Measurements from ENCODE around the gene GBA2.
A peak's percentile ranks its signal among the peaks of the same experiment; 100 is the strongest.

Gene GBA2

GRCh38 chr9:35690614-35691333 lies 58.3 kb downstream of the GBA2 start:
- Histone ChIP-seq H2AFZ (ENCODE audit: low read length) (peak overlapping the region; percentile 99), H3K4ac (ENCODE audit: low read length) (no peak overlapping the region), H3K36me3 (replicated peaks in 1 of 2; ENCODE audit: control insufficient read depth in 2 of 2, insufficient read depth in 2 of 2, low read length in 2 of 2) (peaks cover 3% of the 10 kb centered on the region in 2 donors), H3K4me2 (ENCODE audit: insufficient read depth, low read length, poor library complexity, severe bottlenecking) (peak overlapping the region; percentile 88), H2BK120ac (ENCODE audit: low read depth, low read length) (peak overlapping the region; percentile 96), H2AK5ac (ENCODE audit: low read depth, low read length) (peak overlapping the region; percentile 56), H3K9me3 (replicated peaks in 1 of 2; ENCODE audit: control insufficient read depth in 2 of 2, insufficient read depth in 1 of 2, low read depth in 1 of 2, low read length in 2 of 2) (no peaks in the 10 kb centered on the region), H3K14ac (ENCODE audit: low read length) (peak overlapping the region; percentile 47), H3K79me1 (ENCODE audit: low read depth, low read length) (peaks cover 6% of the 10 kb centered on the region), H2BK12ac (ENCODE audit: low read length) (no peak overlapping the region), H2BK15ac (ENCODE audit: low read length) (peak overlapping the region; percentile 62), H3K18ac (ENCODE audit: low read length) (peak overlapping the region; percentile 99), H4K91ac (ENCODE audit: low read depth, low read length, poor library complexity) (peak overlapping the region; percentile 43), H3K23ac (ENCODE audit: low read depth, low read length, poor library complexity) (peak overlapping the region; percentile 81), H3K27ac (replicated peaks; ENCODE audit: low read length) (peak overlapping the region; percentile 59), H3K4me1 (ENCODE audit: control insufficient read depth in 2 of 2, insufficient read depth in 1 of 2, low read depth in 1 of 2, low read length in 2 of 2) (peaks cover 12 to 21% of the 10 kb centered on the region in 2 donors), H2BK5ac (ENCODE audit: low read length) (peak overlapping the region; percentile 48), H4K8ac (ENCODE audit: low read depth, low read length) (peak overlapping the region; percentile 74), H3K4me3 (ENCODE audit: low read length in 2 of 2) (peak overlapping the region; percentile 51 to 86), H3K9ac (ENCODE audit: low read depth, low read length, poor library complexity) (peak overlapping the region; percentile 95), H3K27me3 (ENCODE audit: control insufficient read depth in 3 of 3, insufficient read depth in 3 of 3, low read depth in 1 of 3, low read length in 3 of 3) (no peaks in the 10 kb centered on the region)
- DNase-seq (ENCODE audit: low spot score): peak; percentile 30
- WGBS, 2 donors (ENCODE audit: extremely low coverage in 2 of 2, insufficient read length in 2 of 2, insufficient replicate concordance in 1 of 2): no CpG with 5 or more reads among the region's 61 CpGs

- peaks cover 6% of the 10 kb centered on the region for H3K79me1 ChIP-seq (ENCODE audit: low read depth, low read length)
- no peak overlapping the region for H3K4ac ChIP-seq (ENCODE audit: low read length)
- H3K4me3 ChIP-seq (ENCODE audit: low read length in 2 of 2): peak overlapping the region; percentile 51 to 86
- H2AFZ ChIP-seq (ENCODE audit: low read length): peak overlapping the region; percentile 99
- peak overlapping the region; percentile 59 for H3K27ac ChIP-seq (replicated peaks; ENCODE audit: low read length)
- H3K18ac ChIP-seq (ENCODE audit: low read length): peak overlapping the region; percentile 99
- DNase-seq (ENCODE audit: low spot score): peak; percentile 47
- no peak overlapping the region for H4K91ac ChIP-seq (ENCODE audit: low read depth, low read length, poor library complexity)
- H3K4me2 ChIP-seq (ENCODE audit: insufficient read depth, low read length, poor library complexity, severe bottlenecking): peak overlapping the region; percentile 88
- H2BK15ac ChIP-seq (ENCODE audit: low read length): no peak overlapping the region
- H3K36me3 ChIP-seq (replicated peaks in 1 of 2; ENCODE audit: control insufficient read depth in 2 of 2, insufficient read depth in 2 of 2, low read length in 2 of 2): peaks cover 2 to 5% of the 10 kb centered on the region in 2 donors
- H2BK120ac ChIP-seq (ENCODE audit: low read depth, low read length): no peak overlapping the region
- WGBS, 2 donors (ENCODE audit: extremely low coverage in 2 of 2, insufficient read length in 2 of 2, insufficient replicate concordance in 1 of 2): no CpG with 5 or more reads among the region's 21 CpGs
- peak overlapping the region; percentile 81 for H3K23ac ChIP-seq (ENCODE audit: low read depth, low read length, poor library complexity)
- H2BK12ac ChIP-seq (ENCODE audit: low read length): no peak overlapping the region
- no peak overlapping the region for H3K14ac ChIP-seq (ENCODE audit: low read length)
- no peaks in the 10 kb centered on the region for H3K27me3 ChIP-seq (ENCODE audit: control insufficient read depth in 3 of 3, insufficient read depth in 3 of 3, low read depth in 1 of 3, low read length in 3 of 3)
- peak overlapping the region; percentile 91 for H2BK5ac ChIP-seq (ENCODE audit: low read length)
- peak overlapping the region; percentile 72 for H3K9ac ChIP-seq (ENCODE audit: low read depth, low read length, poor library complexity)
- H2AK5ac ChIP-seq (ENCODE audit: low read depth, low read length): peak overlapping the region; percentile 76
- peaks cover 12 to 21% of the 10 kb centered on the region in 2 donors for H3K4me1 ChIP-seq (ENCODE audit: control insufficient read depth in 2 of 2, insufficient read depth in 1 of 2, low read depth in 1 of 2, low read length in 2 of 2)
- H3K9me3 ChIP-seq (replicated peaks in 1 of 2; ENCODE audit: control insufficient read depth in 2 of 2, insufficient read depth in 1 of 2, low read depth in 1 of 2, low read length in 2 of 2): no peaks in the 10 kb centered on the region
- H4K8ac ChIP-seq (ENCODE audit: low read depth, low read length): no peak overlapping the region
These were observed 58.8 kb downstream of the GBA2 start for GRCh38 chr9:35690294-35690613.

- DNase-seq (ENCODE audit: low spot score): peak; percentile 58
- peaks cover 6% of the 10 kb centered on the region for H3K79me1 ChIP-seq (ENCODE audit: low read depth, low read length)
- H3K18ac ChIP-seq (ENCODE audit: low read length): peak within 1 kb of the TSS; percentile 99
- peak within 1 kb of the TSS; percentile 43 for H4K91ac ChIP-seq (ENCODE audit: low read depth, low read length, poor library complexity)
- peak within 1 kb of the TSS; percentile 51 to 86 for H3K4me3 ChIP-seq (ENCODE audit: low read length in 2 of 2)
- peak within 1 kb of the TSS; percentile 79 for H2BK12ac ChIP-seq (ENCODE audit: low read length)
- peak within 1 kb of the TSS; percentile 77 for H4K8ac ChIP-seq (ENCODE audit: low read depth, low read length)
- peaks cover 12 to 21% of the 10 kb centered on the region in 2 donors for H3K4me1 ChIP-seq (ENCODE audit: control insufficient read depth in 2 of 2, insufficient read depth in 1 of 2, low read depth in 1 of 2, low read length in 2 of 2)
- peak within 1 kb of the TSS; percentile 76 for H2AK5ac ChIP-seq (ENCODE audit: low read depth, low read length)
- H3K23ac ChIP-seq (ENCODE audit: low read depth, low read length, poor library complexity): peak within 1 kb of the TSS; percentile 99
- H3K4ac ChIP-seq (ENCODE audit: low read length): peak within 1 kb of the TSS; percentile 100
- H3K27me3 ChIP-seq (ENCODE audit: control insufficient read depth in 3 of 3, insufficient read depth in 3 of 3, low read depth in 1 of 3, low read length in 3 of 3): no peaks in the 10 kb centered on the region
- H3K9ac ChIP-seq (ENCODE audit: low read depth, low read length, poor library complexity): peak within 1 kb of the TSS; percentile 98
- peak within 1 kb of the TSS; percentile 99 for H2AFZ ChIP-seq (ENCODE audit: low read length)
- H3K14ac ChIP-seq (ENCODE audit: low read length): peak within 1 kb of the TSS; percentile 99
- peaks cover 7 to 11% of the 10 kb centered on the region in 2 donors for H3K36me3 ChIP-seq (replicated peaks in 1 of 2; ENCODE audit: control insufficient read depth in 2 of 2, insufficient read depth in 2 of 2, low read length in 2 of 2)
- H2BK15ac ChIP-seq (ENCODE audit: low read length): peak within 1 kb of the TSS; percentile 89
- H3K9me3 ChIP-seq (replicated peaks in 1 of 2; ENCODE audit: control insufficient read depth in 2 of 2, insufficient read depth in 1 of 2, low read depth in 1 of 2, low read length in 2 of 2): no peaks in the 10 kb centered on the region
- H3K4me2 ChIP-seq (ENCODE audit: insufficient read depth, low read length, poor library complexity, severe bottlenecking): peak within 1 kb of the TSS; percentile 88
- peak within 1 kb of the TSS; percentile 65 for H3K27ac ChIP-seq (replicated peaks; ENCODE audit: low read length)
- H2BK5ac ChIP-seq (ENCODE audit: low read length): peak within 1 kb of the TSS; percentile 91
- peak within 1 kb of the TSS; percentile 96 for H2BK120ac ChIP-seq (ENCODE audit: low read depth, low read length)
- no CpG with 5 or more reads among the region's 61 CpGs for WGBS, 2 donors (ENCODE audit: extremely low coverage in 2 of 2, insufficient read length in 2 of 2, insufficient replicate concordance in 1 of 2)
These were observed 59.3 kb downstream of the GBA2 start, which contains the start of gene TPM2 for GRCh38 chr9:35689542-35690293. Gene TPM2 (minus strand): TSS chr9:35689925. CDS start chr9:35689817, 108 bp downstream.

Data from neuronal stem cell (in vitro differentiated cells).